ENCODE results near the gene LDLRAD4.

LDLRAD4 gene

GRCh38 chr18:13570216-13570615, 351.7 kb downstream of the LDLRAD4 start:
- no peak for DNase-seq (ENCODE audit: low read depth in 2 of 2)

GRCh38 chr18:13570856-13571495, 352.4 kb downstream of the LDLRAD4 start:
- DNase-seq (ENCODE audit: low read depth in 2 of 2), result no peak

DNA sequence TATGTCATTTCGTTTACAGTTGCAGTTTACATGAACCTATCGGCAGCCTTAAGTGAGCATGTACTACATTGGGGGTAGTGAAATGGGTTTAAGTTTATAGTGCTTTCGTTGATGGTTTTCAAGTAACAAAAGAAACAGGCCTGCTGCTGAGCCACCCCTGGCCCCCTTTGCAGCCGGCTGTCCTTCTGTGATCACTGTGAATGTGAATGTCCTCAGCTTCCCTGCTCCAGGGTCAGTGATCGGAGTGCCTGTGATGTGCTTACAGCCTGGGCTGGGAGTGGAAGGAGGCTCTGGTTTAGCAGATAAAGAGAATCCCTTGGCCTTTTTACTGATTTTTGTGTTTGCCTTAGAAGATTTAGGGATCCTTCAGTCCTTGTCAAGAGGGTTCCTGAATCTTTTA, 353.6 kb downstream of the LDLRAD4 start:
- no peak for DNase-seq (ENCODE audit: low read depth in 2 of 2)

- no peak for DNase-seq (ENCODE audit: low read depth in 2 of 2)
These were observed 354.2 kb downstream of the LDLRAD4 start for GRCh38 chr18:13572721-13573120.

DNA sequence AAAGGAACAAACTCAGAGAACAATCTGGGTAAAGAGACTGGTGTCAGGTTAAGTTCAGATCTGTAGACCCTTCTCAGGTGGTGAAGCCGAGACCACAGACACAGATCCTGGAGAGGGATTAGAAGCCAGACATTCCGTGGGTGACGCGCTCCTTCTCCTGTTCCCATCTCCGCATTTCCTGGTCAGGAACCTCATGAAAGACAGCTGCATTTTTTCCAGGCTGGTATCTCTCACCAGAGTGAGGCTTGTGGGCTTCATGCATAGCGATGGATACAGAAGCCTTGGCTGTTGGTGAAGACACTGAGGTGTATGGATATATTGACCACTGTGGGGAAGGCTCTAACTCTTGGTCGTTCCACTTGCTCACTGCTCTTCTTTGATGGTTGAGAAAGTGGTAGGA, 355.2 kb downstream of the LDLRAD4 start:
- no peak for DNase-seq (ENCODE audit: low read depth in 2 of 2)

DNA sequence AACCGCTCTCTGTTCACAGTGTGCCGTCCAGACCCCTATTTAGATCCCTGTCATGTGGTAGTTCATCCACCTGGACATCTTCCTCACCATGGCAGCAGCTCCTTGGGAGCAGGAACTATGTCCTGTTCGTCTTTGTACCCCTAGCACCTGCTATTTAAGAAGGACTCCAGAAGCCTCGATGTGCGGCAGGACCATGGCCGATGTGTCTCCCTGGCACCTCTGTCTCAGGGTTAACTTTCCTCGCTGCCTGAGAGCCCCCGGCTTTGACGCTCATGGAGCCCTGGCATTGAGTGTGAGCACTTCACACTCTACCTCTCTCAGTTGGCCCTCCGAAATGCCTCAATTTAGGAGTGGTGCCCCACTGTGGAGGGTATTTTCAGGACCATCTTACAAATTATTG, 355.8 kb downstream of the LDLRAD4 start:
- DNase-seq (ENCODE audit: low read depth in 2 of 2), result no peak

DNA sequence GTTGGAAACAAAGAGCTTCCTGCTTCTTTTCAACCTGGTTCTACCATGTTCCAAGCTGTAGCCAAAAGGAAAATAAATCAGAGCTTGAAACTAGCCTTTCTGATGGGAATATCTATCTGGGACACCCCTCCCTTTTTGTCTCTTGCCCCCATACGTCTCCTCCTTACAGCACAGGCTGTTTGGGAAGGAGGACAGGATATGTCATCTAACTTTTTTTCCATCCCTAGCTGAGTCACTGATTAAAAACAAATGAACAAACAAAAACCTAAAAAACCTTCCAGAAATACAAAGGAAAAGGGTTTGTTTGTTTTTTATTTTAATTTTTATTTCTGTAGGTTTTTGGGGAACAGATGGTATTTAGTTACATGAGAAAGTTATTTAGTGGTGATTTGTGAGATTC, 356.2 kb downstream of the LDLRAD4 start:
- DNase-seq (ENCODE audit: low read depth in 2 of 2), result no peak

GRCh38 chr18:13576598-13576997, 358.0 kb downstream of the LDLRAD4 start:
- no peak for DNase-seq (ENCODE audit: low read depth in 2 of 2)

GRCh38 chr18:13577091-13577697, 358.6 kb downstream of the LDLRAD4 start:
- DNase-seq (ENCODE audit: low read depth in 2 of 2), result peak in 1 of 2 experiments; percentile 19

DNA sequence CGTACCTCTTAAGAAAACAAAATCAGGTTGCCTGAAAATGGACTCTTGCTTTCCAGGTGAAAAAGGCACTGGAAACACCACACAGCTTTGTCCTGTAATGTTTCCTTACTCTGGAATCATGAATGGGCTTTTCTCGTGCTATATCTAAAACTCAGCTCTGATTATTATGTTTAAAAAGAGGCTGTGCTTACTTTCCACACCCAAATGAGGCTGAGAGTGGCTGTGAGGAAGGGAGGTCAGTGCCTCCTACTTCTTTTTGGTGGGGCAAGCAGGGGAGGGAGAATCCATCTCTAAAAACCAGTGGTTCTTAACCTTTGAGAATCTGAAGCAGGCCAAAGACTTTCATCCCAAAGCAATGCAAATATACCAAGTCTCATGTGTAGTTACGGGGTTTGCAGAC, 359.2 kb downstream of the LDLRAD4 start:
- no peak for DNase-seq (ENCODE audit: low read depth in 2 of 2)

- no peak for DNase-seq (ENCODE audit: low read depth in 2 of 2)
These were observed 359.8 kb downstream of the LDLRAD4 start for GRCh38 chr18:13578400-13578799.

GRCh38 chr18:13579874-13580273, 361.3 kb downstream of the LDLRAD4 start:
- no peak for DNase-seq (ENCODE audit: low read depth in 2 of 2)

- DNase-seq (ENCODE audit: low read depth in 2 of 2), result no peak
These were observed 361.8 kb downstream of the LDLRAD4 start for GRCh38 chr18:13580351-13580750.

GRCh38 chr18:13580991-13581390, 362.4 kb downstream of the LDLRAD4 start:
- no peak for DNase-seq (ENCODE audit: low read depth in 2 of 2)

GRCh38 chr18:13581496-13582177, 363.1 kb downstream of the LDLRAD4 start:
- DNase-seq (ENCODE audit: low read depth in 2 of 2), result no peak

- no peak for DNase-seq (ENCODE audit: low read depth in 2 of 2)
These were observed 363.7 kb downstream of the LDLRAD4 start for GRCh38 chr18:13582178-13582670.

DNA sequence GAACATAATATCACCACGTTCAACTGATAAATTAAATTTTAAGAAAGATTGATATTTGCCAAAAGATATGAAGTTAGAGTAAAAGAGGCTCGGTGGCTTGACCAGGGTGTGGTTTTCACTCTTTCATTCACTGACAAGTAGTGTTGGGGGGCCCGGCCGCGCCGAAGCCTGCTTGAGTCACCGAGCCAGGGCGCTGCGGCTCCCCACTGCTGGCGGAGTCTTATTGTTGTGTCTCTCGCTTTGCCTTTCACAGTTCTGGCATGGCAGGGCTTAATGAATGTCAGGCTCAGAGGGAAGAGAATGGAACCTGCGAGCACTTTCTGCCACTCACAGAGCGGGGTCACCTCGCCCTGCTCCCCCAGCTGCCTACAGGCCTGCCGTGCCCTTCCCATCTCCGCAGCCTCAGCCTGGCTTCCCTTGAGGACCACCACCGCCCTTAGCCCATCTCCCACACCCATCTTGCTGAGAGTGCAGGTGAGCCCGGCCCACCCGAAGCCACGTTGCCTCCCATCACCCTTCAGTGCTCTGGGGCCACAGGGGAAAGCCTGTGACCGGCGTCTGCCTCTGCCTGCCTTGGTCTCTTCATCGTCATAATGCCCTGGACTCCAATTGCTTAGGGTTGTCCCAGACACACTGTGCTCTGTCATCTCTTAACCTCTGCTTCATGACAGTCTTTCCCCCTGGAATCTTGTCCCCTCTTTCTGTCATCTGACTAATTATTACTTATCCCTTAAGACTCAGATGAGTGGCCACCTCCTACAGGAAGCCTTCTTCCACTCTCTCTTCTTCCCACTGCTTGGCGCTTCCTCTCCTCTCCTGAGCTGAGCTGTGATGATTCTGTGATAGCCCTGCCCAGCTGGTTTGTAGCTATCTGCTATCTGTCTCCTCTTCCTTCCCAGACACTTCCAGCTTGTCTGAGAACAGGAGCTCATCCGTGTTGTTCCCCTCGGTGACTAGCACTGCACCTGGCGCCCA, 365.3 kb downstream of the LDLRAD4 start:
- no peak for DNase-seq (ENCODE audit: low read depth in 2 of 2)

- DNase-seq (ENCODE audit: low read depth in 2 of 2), result no peak
These were observed 366.3 kb downstream of the LDLRAD4 start for GRCh38 chr18:13584825-13585224.

DNA sequence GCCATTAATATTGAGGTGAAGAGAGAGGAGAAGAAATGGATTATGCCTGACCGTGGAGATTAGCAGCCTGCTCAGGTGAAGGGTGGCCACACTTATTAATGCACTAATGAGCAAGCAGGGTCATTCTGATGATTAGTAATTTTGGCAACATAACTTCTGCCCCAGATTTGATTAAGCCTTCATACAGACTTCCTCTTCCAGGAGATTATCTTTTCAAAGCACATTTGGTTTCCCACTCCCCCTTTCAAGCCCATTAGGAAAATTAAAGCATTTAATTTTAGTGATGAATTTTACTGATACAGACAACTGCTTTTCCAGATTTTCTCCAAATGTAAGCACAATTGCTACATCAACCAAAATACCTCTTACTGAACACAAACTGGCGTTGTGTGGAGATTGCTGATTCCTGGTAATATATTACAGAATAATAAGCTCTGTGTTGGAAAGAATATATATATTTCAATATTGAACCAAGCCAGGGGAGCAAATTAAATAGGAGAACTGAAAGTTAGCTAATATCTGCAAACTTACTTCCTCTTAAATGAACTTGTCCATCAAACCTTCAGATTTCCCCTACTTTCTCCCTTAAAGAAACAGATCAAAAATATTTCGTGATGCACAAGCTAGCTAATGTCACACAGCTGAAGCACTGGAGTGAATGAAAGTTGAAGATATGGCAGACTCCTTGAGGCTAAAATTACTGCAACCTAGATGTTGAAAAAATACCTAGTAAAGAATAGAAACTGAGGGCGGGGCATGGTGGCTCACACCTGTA, 367.0 kb downstream of the LDLRAD4 start:
- DNase-seq (ENCODE audit: low read depth in 2 of 2), result no peak

GRCh38 chr18:13587001-13587400, 368.4 kb downstream of the LDLRAD4 start:
- no peak for DNase-seq (ENCODE audit: low read depth in 2 of 2)

DNA sequence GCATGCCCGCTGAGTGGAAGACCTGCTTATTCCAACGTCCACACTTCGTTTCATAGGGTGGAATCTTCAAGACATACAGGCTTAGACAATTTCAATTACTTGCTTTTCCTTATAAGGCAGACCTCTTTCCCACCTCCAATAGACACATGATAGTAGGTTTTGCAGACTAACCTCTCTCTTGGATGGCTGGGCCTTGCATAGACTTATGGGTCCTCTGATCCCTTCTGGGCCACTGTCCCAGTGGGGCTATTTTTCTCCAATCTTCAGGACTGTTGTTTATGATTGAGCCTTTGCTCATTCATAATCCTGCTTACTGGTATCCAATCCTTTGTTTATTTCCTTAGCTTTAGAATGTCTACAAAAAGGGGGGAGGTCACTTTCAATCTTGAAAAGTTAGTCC, 368.9 kb downstream of the LDLRAD4 start:
- DNase-seq (ENCODE audit: low read depth in 2 of 2), result no peak

Data from stimulated activated CD4-positive, alpha-beta T cell treated with anti-CD3 and anti-CD28 coated beads, Interleukin-12 subunit alpha, Interleukin-12 subunit beta, amount 100 ng/mL, for 24 hours (primary cell).